NCI-H1417 treated with DMSO at 0.1 percent for 48 hours (cell line): ENCODE data around the gene ZNF605.
"Not testable (repeated sequence)": the region's sequence is repeated elsewhere in the genome, so short reads cannot be mapped to it uniquely, and the experiment has no call there.

ENCODE experiments used
- DNase-seq: peaks from one replicate; lab custom pipeline; 2025; lab: John Stamatoyannopoulos, UW

ZNF605 gene

GRCh38 chr12:132956011-132956788 lies at the start of gene ZNF605:
TSS of gene ZNF605 (minus strand) at chr12:132956306. CDS start at chr12:132945635, 10,671 bp downstream.
- DNase-seq = no peak

- no peak for DNase-seq
These were observed 42.6 kb upstream of the ZNF605 start for GRCh38 chr12:132998741-132999140.

- no peak for DNase-seq
These were observed 30.7 kb upstream of the ZNF605 start for GRCh38 chr12:132986885-132987225.

GRCh38 chr12:132986001-132986884 lies 30.1 kb upstream of the ZNF605 start, which contains the start of gene ZNF26:
TSS of gene ZNF26 (plus strand) at chr12:132986367. CDS start at chr12:132986841, 474 bp downstream.
- DNase-seq = peak; percentile 56

GRCh38 chr12:132976870-132977269 lies 20.8 kb upstream of the ZNF605 start:
- DNase-seq = not testable (repeated sequence)

GRCh38 chr12:132972374-132972773 lies 16.3 kb upstream of the ZNF605 start:
- no peak for DNase-seq

GRCh38 chr12:132967736-132968135 lies 11.6 kb upstream of the ZNF605 start:
- no peak for DNase-seq

GRCh38 chr12:132966676-132967415 lies 10.7 kb upstream of the ZNF605 start:
- no peak for DNase-seq

- DNase-seq = no peak
These were observed 9.7 kb upstream of the ZNF605 start for GRCh38 chr12:132965796-132966195.

GRCh38 chr12:132963947-132964346 lies 7.8 kb upstream of the ZNF605 start:
- DNase-seq = not testable (repeated sequence)

- DNase-seq = not testable (repeated sequence)
These were observed 5.7 kb upstream of the ZNF605 start for GRCh38 chr12:132961790-132962189.

- DNase-seq = no peak
These were observed 754 bp downstream of the ZNF605 start for GRCh38 chr12:132955094-132956010.

- no peak for DNase-seq
These were observed 1.5 kb downstream of the ZNF605 start for GRCh38 chr12:132954471-132955048.

GRCh38 chr12:132953771-132954170 lies 2.3 kb downstream of the ZNF605 start:
- no peak for DNase-seq

- no peak for DNase-seq
These were observed 3.0 kb downstream of the ZNF605 start for GRCh38 chr12:132953163-132953425.

- no peak for DNase-seq
These were observed 3.5 kb downstream of the ZNF605 start for GRCh38 chr12:132952371-132953162.

- DNase-seq = no peak
These were observed 4.5 kb downstream of the ZNF605 start for GRCh38 chr12:132951649-132952048.

- no peak for DNase-seq
These were observed 5.1 kb downstream of the ZNF605 start for GRCh38 chr12:132950844-132951535.
